ENCODE results near the gene DCAKD.

Gene DCAKD

GRCh38 chr17:45001310-45001709 is 50.1 kb downstream of the DCAKD start:
- no peak for DNase-seq (ENCODE audit: low read depth)

- no peak for DNase-seq (ENCODE audit: low read depth)
Measured at GRCh38 chr17:44999433-44999832, 52.0 kb downstream of the DCAKD start.

GRCh38 chr17:44998646-44999045 is 52.8 kb downstream of the DCAKD start:
- no peak for DNase-seq (ENCODE audit: low read depth)

GRCh38 chr17:44997733-44998520 is 53.5 kb downstream of the DCAKD start:
- DNase-seq (ENCODE audit: low read depth): no peak

GRCh38 chr17:44996304-44996703 is 55.1 kb downstream of the DCAKD start:
- no peak for DNase-seq (ENCODE audit: low read depth)

GRCh38 chr17:44995436-44996001 is 55.9 kb downstream of the DCAKD start:
- DNase-seq (ENCODE audit: low read depth): no peak

GRCh38 chr17:44992242-44992939 is 59.0 kb downstream of the DCAKD start:
- no peak for DNase-seq (ENCODE audit: low read depth)

- no peak for DNase-seq (ENCODE audit: low read depth)
Measured at GRCh38 chr17:44990994-44991393, 60.4 kb downstream of the DCAKD start.

- no peak for DNase-seq (ENCODE audit: low read depth)
Measured at GRCh38 chr17:44989552-44990138, 61.8 kb downstream of the DCAKD start.

- DNase-seq (ENCODE audit: low read depth): no peak
Measured at GRCh38 chr17:44988044-44988942, 63.1 kb downstream of the DCAKD start.

- no peak for DNase-seq (ENCODE audit: low read depth)
Measured at GRCh38 chr17:44983563-44983962, 67.9 kb downstream of the DCAKD start.

- DNase-seq (ENCODE audit: low read depth): no peak
Measured at GRCh38 chr17:44982113-44982702, 69.2 kb downstream of the DCAKD start.

- no peak for DNase-seq (ENCODE audit: low read depth)
Measured at GRCh38 chr17:44981221-44981968, 70.0 kb downstream of the DCAKD start.

GRCh38 chr17:44979426-44979995 is 71.9 kb downstream of the DCAKD start:
- DNase-seq (ENCODE audit: low read depth): no peak

GRCh38 chr17:44978807-44979206 is 72.6 kb downstream of the DCAKD start:
- no peak for DNase-seq (ENCODE audit: low read depth)

GRCh38 chr17:44977814-44978550 is 73.5 kb downstream of the DCAKD start:
- DNase-seq (ENCODE audit: low read depth): no peak

GRCh38 chr17:44977065-44977464 is 74.4 kb downstream of the DCAKD start:
- DNase-seq (ENCODE audit: low read depth): no peak

GRCh38 chr17:44976206-44976605 is 75.2 kb downstream of the DCAKD start:
- no peak for DNase-seq (ENCODE audit: low read depth)

All from activated T-cell treated with anti-CD3 and anti-CD28 coated beads for 48 hours (primary cell).